HK-2 (cell line): ENCODE measurements around the gene ZNF135.

ENCODE experiments used
- DNase-seq: peaks from one replicate; pipeline ENCODE4 v3.0.0-alpha.2; 2018; ENCODE audit not compliant: unreplicated experiment

Gene ZNF135

DNA sequence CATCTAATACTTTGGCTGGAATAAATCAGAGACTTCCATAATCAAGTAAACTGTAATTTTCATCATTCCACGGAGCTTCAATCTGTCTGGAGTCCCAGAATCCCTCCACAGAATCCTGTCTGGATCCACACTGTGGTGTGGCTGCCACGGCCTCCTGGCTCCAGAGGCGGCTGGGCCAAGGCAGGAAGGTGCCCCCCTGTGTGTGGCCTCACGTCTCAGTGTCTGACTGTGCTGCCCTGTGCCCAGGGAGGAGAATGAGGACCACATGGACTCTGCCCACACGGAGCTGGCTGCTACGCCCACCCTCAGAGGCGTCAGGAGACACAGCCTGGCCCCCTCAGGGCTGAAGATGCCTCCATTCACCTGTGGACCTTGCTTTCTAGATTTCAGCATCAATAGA is 12.2 kb upstream of the ZNF135 start:
- DNase-seq: no peak

DNA sequence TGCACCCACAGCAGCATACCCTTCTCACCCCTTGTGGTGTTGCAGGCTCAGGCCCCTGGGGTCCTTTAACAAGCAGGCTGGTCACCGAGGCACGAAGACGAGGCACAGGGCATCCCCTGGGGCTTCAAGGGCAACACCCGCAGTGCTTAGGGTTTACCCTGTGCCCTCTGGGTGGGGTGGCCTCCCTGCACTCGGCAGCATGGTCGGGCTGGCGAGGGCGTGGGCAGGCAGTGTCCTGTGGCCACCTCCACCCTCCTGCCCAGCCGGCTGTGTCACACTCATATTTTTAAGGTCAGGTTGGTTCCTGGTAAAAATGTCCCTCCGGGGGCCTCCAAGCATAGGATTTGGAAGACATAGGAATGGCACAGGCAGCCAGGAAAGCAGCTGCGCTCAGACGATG is 11.4 kb upstream of the ZNF135 start:
- no peak for DNase-seq

DNA sequence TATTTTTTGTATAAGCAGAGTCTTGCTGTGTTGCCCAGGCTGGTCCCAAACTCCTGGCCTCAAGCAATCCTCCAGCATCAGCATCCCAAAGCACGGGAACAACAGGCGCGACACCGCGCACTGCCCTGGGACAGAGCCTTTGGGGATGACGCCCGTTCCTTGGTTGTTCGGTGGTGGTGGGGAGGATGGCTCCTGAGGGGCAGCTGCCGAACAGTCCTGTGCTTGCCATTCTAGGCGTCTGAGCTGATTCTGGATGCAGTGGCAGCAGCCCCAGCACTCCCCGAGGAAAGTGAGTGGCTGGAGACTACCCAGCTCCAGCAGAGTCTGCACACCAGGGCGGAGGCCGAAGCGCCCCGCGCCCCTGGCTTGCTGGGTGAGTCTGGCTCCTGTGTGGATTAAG is 6.8 kb upstream of the ZNF135 start:
- no peak for DNase-seq

DNA sequence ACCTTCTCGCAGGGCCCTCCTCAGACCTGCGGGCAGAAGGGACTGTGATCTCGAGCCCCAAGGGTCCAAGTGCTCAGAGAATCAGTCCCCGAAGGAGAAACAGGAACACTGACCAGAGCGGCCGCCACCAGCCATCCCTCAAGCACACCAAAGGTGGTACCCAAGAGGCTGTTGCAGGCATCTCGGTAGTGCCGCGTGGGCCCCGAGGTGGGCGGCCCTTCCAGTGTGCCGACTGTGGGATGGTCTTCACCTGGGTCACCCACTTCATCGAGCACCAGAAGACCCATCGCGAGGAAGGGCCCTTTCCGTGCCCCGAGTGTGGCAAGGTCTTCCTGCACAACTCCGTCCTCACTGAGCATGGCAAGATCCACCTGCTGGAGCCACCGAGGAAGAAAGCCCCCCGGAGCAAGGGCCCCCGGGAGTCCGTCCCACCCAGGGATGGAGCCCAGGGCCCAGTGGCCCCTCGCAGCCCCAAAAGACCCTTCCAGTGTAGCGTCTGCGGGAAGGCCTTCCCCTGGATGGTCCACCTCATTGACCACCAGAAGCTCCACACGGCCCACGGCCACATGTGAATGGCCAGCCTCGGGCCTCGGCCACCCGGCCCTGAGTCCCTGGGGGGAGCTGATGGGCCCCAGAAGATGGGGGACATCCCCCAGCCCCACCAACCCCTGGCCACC is 5.5 kb upstream of the ZNF135 start:
- DNase-seq: no peak

DNA sequence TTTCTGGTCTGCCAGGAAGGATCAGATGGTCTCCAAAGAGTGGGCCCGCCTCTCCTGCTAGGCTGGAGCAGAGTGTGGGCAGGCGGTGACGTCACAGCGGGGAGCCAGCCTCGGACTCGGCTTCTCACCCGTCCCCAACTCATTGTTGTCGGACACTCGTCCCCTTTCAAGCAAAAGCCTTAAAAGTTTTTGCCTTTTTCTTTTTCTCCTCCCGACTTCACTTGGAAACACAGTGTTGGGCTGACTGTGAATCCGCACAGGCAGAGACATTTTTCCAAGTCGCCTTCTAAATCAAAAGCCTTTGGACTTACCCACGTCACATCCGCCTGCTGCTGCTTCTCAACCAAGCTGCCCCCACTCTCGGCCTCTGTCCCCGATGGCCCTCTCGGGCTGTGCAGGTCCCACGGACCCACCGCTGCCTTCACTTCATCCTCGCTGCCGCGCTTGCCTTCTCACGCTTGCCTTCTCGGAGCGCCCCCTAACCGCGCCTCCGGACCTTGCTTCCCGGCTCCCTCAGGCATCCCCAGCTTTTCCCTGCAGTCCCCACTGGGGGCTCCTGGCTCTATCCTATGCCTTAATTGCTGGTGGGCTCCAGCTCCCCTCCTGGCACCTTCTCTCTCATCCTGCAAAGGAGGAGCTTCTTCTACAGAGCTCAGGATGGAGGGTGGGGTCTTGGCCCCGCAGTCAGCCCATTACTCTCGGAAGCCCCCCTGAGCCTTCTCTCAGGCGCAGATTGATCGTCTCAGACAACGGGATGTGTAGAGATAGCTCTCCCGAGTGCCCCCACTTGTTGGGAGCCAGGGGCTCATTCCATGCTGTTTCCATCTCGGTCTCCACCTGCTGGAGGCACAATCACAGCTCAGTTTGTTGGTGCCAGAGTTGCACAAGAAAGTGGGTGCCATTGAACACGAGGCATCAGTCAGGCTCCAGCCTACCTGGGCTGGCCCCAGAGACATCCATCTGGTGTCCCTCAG is 3.9 kb upstream of the ZNF135 start:
- DNase-seq: no peak

DNA sequence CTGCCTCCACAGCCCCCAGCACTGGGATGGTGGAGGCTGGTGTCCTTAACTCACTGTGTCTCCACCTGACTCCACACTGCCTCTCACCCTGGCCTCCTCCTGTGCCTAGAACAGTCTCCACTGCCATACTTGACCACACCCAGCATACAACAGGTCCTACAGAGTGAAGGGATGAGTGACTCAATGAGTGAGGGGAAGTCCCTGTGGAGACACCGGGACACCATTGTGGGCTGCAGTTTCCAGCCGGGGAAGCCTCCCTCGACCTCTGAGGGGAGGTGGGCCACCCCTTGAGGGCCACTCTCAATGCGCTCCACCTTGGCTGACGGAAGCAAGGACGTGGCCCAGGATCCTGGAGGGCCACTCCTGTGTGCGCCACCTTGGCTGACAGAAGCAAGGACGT is 2.8 kb upstream of the ZNF135 start:
- no peak for DNase-seq

DNA sequence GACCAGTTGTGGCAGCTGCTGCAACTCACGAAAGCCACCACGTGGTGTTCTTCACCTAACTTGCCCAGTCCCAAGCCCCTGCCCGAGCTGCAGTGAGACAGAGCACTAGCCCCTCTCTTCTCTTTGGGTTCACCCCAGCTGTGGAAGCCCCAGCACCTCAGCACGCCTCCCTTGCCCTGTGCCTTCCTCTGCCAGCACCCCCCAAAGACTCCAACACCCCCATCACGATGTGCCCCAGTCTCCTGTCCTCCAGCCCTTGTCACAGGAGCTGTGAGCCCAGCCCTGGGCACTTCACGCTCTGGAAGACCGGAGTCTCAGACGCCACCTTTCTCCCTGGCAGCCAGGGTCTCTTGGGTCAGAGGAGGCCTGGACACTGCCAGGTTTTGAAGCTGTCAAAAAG is 2.2 kb upstream of the ZNF135 start:
- DNase-seq: no peak

DNA sequence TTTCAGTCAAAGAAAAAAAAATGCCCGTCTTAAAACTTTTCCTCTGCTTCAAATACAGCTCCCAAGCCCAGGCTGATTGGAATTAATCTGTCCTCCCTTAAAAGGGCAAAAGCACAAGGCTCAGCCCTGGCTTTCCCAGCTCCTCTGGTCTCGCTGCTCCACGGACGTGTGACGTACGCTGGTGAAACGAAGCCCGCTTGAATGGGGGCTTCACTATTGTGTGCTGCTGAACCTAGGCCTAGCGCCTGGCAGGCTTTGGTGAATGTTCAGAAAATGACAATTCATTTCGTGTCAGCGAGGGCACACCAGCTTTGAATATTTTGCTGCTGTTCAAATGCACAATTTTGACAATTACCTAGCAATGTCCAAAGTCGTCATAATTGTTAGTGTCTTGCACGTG is 615 bp upstream of the ZNF135 start:
- no peak for DNase-seq

DNA sequence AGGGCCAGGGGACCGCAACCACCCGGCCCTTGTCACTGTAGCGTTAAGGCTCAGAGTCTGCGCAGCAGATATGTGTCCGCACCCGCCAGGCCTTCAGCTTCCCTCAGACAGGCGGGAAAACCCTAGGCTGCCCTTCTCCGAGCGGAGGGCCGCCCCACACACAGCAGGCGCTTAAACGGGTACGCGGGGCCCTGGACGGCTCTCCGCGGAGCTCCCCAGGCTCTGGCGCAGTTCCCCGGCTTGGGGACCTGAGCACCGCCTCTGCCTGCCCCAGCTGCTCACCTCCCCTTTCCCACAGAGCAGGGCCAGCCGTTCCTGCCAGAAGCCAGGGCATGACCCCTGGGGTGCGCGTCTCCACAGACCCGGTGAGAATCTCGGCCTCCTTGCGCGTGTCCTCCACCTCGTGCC is 593 bp downstream of the ZNF135 start:
- DNase-seq: no peak

DNA sequence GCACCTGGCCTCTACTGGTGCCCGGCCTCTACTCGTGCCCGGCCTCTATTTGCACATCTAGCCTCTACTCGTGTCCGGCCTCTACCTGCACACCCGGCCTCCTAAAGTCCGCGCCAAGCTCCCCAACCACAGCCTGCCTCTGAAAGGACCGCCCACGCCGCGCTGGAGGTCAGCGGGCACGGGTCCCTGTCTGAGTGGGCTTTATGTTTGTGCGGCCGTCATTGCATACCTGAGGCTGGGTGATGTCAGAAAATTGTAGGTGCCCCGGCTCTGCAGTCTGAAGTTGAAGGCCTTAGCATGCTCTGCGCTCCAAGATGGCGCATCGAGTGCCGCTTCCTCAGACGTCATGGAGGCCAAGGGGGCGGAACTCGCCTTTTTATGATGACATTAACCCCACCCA is 1.1 kb downstream of the ZNF135 start:
- no peak for DNase-seq

DNA sequence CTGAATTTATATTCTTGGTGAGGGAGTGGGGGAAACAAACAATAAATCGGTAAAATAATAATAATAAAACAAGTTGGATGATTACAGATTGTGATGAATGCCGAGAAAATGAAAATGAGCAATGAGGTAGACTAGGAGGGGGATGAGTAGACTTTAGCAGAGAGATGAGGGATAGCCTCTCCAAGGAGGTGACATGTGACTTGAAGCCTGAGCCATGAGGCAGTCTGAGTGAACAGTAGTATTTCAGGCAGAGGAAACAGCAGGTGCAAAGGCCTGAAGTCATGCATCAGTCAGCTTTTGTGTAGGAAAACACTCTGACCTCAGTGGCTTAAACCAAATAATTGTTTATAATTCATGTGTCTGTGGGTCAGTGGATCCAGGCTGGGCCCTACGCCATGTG is 4.6 kb downstream of the ZNF135 start:
- no peak for DNase-seq

DNA sequence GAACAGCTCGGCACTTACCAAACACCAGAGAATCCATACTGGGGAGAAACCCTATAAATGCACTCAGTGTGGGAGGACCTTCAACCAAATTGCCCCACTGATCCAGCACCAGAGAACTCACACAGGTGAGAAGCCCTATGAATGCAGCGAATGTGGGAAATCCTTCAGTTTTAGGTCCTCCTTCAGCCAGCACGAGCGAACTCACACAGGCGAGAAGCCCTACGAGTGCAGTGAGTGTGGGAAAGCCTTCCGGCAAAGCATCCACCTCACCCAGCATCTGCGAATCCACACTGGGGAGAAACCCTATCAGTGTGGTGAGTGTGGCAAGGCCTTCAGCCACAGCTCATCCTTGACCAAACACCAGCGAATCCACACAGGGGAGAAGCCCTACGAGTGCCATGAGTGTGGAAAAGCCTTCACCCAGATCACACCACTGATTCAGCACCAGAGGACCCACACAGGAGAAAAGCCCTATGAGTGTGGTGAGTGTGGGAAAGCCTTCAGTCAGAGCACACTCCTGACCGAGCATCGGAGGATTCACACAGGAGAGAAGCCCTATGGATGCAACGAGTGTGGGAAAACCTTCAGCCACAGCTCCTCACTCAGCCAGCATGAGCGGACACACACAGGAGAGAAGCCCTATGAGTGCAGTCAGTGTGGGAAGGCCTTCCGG is 8.3 kb downstream of the ZNF135 start:
- DNase-seq: no peak

DNA sequence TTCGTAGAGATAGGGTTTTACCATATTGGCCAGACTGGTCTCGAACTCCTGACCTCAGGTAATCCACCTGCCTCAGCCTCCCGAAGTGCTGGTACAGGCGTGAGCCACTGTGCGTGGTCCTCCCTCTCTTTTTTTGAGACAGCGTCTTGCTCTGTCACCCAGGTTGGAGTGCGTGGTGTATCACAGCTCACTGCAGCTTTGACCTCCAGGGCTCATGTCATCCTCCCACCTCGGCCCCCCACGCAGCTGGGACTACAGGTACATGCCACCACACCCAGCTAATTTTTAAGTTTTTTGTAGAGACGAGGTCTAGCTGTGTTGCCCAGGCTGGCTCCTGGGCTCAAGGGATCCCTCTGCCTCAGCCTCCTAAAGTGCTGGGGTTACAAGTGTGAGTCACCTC is 20.7 kb downstream of the ZNF135 start:
- DNase-seq: no peak

DNA sequence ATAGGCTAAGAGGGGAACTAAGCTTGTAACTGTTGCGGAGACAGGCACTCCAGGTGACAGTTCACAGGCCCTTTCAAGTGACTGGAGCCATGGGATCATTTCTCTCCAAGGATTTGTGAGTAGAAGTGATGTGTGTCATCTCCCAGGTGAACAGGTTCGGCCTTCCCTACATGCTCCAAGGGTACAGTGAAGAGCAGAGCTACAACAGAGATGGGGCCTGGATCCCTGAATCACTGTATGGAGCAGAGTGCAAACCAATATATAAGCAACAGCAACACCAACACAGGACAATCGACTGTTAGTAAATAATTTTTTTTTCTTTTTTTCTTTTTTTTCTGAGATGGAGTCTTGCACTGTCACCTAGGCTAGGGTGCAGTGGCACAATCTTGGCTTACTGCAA is 23.9 kb downstream of the ZNF135 start:
- DNase-seq: no peak

DNA sequence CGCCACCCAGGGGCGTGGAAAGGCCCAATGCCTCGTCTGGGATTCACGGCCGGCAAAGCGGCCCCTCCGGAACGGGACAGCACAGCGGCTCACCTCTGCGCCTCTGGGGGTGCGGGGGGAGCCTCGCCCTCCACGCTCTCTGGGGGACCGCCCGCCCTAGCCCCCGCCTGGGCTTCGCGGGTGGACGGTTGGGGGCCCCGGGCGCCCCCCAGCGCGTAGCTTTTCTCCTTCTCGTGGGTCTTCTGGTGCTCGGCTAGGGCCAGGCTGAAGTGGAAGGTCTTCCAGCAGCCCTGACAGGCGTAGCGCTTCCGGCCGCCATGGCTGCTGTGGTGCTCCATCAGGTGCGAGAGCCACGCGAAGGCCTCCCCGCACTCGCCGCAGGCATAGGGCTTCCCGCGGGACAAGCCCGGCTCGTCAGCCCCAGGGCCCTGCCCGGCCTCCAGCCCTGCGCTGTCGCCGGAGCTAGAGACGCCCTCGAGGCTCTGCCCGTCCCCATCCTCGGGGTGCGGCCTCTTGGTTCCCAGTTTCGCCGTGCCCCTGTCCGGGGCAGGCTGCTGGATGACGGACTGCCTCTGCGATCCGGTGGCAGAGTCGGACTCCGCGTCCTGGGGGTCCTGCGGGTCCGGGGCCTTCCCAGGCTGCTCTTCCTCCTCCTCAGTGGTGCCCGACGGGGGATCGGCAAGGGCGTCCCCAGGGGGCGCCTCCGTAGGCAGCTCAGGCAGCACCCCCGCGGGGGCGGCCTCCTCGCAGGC is 25.7 kb downstream of the ZNF135 start:
- no peak for DNase-seq

DNA sequence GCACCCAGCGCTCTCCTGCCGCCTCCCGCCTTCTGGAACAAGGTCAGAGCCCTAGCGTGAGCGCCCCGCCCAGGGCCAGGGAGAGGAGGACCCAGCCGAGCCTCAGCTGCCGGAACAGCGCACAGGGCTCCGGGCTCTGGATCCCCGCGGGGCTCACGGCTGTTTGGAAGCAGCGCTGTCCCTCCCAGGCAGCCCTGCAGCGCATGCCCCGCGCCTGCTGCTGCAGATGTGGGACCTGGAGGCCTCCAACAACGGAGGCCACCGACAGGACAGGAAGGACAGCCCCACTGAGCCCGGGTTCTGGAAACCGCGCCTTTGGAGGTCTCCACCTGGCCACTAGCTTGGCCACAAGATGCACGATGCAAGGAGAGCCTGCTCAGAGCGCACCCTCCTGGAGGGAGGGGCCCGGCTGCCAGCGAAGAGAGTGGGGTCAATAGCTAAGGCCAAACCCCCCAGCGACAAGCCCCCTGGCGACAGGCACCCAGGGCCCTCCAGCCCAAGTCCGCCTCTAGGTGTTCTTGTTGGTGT is 26.3 kb downstream of the ZNF135 start:
- DNase-seq: no peak

DNA sequence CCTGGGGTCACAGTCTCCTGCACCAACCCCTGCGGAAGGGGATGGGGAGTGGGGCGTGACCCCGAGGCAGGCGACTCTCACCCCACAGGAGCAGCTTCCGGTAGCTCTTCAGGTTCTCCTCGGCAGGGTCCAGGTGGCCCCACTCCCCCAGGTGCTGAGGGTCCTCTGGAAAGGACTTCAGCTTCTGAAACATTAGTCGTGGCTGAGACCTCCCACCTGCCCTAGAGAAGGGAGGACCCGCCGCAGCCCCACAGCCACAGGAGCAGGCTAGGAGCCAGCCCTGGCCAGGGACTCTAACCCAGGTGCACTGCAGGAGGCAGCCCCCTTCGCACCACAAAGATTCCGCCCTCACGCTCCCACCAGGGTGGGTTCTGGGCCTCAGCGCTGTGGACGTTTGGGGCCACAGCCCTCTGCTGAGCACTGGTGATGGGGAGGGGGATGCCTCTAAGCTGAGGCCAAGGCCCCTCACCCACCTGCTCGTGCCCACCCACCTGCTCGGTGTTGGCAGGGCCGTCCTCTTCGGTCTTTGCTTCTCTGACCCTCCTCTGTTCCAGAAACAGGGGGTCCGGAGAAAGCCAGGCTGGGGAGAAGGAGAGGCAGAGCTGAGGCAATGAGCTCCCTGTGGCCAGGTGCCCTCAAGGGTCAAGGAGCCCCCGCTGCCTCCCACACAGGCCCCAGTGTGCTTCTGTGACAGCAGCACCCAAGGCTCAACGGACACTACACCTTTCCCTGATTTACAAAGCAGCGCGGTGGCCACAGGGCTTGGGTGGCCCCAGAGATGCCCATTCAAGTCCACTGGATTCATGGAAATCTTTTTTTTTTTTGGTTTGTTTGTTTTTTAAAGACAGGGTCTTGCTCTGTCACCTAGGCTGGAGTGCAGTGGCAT is 28.0 kb downstream of the ZNF135 start:
- no peak for DNase-seq

DNA sequence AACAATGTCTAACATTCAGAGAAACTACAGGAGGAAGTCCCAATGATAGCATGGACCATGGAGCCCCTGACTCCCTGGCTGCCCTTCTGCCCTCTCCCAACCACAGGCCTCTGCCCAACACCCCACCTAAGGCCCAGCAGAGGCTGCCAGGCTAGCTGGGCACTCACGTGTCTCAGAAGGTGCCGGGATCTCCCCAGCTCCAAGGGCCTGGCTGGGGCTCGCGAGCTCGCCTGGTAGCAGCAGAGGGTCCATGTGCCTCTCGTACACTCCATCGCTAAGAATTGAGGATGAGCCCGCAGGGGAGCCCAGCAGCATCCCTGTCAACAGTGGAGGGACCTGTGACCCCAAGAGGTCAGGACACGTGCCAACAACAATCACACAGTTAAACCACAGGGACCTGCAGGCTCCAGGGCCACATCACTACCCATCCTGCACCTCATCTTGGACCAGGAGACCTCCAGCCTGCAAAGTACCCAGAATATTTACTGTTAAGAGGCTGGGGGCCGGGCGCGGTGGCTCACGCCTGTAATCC is 29.5 kb downstream of the ZNF135 start:
- DNase-seq: no peak

DNA sequence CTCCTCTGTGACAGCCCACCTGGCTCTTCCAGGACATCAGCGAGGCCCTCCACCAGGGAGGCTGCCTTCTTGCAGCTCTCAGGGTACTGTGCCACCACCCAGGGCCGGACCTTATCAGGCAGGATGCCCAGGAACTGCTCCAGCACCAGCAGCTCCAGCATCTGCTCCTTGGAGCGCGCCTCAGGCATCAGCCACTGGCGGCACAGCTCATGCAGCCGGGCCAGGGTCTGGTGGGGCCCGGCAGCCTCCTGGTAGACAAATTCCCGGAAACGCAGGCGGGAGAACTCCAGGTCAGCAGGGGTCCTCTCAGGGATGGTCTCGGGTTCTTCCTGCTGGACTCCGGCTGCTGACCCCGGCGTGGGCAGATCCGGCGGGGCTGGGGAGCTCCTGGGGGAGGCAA is 30.8 kb downstream of the ZNF135 start:
- no peak for DNase-seq

DNA sequence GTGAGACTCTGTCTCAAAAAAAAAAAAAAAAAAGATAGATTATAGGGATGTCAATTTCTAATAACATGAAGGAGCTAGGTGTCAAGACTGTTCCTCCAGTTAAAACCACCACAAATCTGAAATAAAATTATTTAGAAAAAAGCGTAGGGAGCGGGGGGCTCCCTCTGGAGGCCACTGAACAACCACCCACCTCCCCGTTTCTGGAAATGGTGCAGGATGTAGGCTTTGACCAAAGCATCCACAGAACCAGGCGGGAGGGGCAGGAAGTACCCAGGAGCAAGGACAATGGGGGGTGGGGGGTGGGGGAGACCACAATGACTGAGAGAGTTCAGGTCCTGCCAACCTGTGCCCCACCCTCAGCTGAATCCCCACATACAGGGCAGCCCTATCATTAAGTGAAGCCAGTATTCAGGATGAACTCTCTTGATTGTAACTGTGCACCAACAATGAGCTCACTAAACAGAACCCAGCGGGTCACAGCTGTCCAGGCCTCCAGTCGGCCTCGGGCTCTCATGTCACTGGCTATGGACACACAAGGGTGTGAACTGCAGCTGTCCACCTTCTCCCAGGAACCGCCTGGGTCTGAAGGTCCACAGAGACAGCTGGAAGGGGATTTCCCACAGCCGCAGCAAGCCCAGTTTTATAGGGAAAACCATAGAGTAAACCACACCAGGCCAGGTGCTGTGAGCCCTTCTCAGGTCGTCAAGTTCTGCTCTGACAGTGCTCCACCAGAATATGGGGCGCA is 32.3 kb downstream of the ZNF135 start:
- no peak for DNase-seq
